HepG2 (cell line): ENCODE data around the gene PRKCZ. TPM values are rescaled to one million over a fixed set of nuclear protein-coding genes. Genes with fewer than 3 reads are reported as not detected.

Experiments used
- ATAC-seq: fragments of 200-7000 bp; cut with Tn5 transposase; 3 replicates; pipeline ENCODE4 v1.9.1; 2020; ENCODE audit warnings: mild to moderate bottlenecking, moderate library complexity
- BruUV-seq: library from RNA; stranded (reverse); fragments of 400-500 nt; replicated peaks from 2 replicates; lab custom pipeline; 2021; lab: Mats Ljungman, UMichigan
- CTCF ChIA-PET: fragments of 300-600 bp; formaldehyde crosslinking; extraction: SDS; loops from one replicate; lab custom pipeline; 2021; ENCODE audit warnings: low total read pairs, inconsistent platforms, low intra/inter-chr PET ratio; lab: Yijun Ruan, JAX
- POLR2A ChIA-PET: fragments of 350-600 bp; sonication (Branson Sonifier 250); formaldehyde crosslinking; loops from one replicate; lab custom pipeline; 2020; ENCODE audit warnings: antibody characterized with exemption, inconsistent platforms; lab: Yijun Ruan, JAX
- DNase-seq: peaks from one replicate; pipeline ENCODE4 v3.0.0-alpha.2; 2015; ENCODE audit warnings: low spot score
- FAIRE-seq: peaks from 3 replicates; lab custom pipeline; 2011; peaks lifted over from hg19 to GRCh38; lab: Jason Lieb, UNC
- H2AFZ ChIP-seq: one replicate; pipeline ENCODE4 v1.6.1; 2011; ENCODE audit warnings: low read length, inconsistent platforms
- H3K27ac ChIP-seq: fragments of 300-600 bp; 3 replicates; pipeline ENCODE4 v1.8.0; 2011; ENCODE audit warnings: mixed run types, mild to moderate bottlenecking, mixed read lengths, low read length, inconsistent platforms; ENCODE audit not compliant: insufficient read depth; ENCODE audit errors: extremely low read length
- H3K27me3 ChIP-seq, 2 experiments: fragments of 200-600 bp in 1 of 2; 2 replicates in 1 of 2; 3 replicates in 1 of 2; pipeline versions ENCODE4 v1.6.0 to v1.8.0; 2011; ENCODE audit warnings: low read length in 2 of 2, mild to moderate bottlenecking in 2 of 2, moderate library complexity in 2 of 2, inconsistent platforms in 1 of 2; ENCODE audit not compliant: insufficient read depth in 2 of 2, control insufficient read depth in 1 of 2
- H3K36me3 ChIP-seq, 2 experiments: fragments of 200-600 bp in 1 of 2; replicated peaks in 1 of 2; 2 replicates in 1 of 2; 3 replicates in 1 of 2; pipeline versions ENCODE4 v1.5.1 to v1.8.0; 2011; ENCODE audit warnings: low read length in 2 of 2, inconsistent platforms in 1 of 2; ENCODE audit not compliant: insufficient read depth in 2 of 2, control insufficient read depth in 1 of 2
- H3K4me1 ChIP-seq: 2 replicates; pipeline ENCODE4 v1.5.1; 2012; ENCODE audit warnings: low read length, inconsistent platforms; ENCODE audit not compliant: insufficient read depth
- H3K4me2 ChIP-seq: 2 replicates; pipeline ENCODE4 v1.6.0; 2011; ENCODE audit warnings: low read depth, low read length, inconsistent platforms
- H3K4me3 ChIP-seq, 3 experiments: fragments of 200-600 bp in 1 of 3; sonication (generic), shearing (Covaris generic) in 1 of 3; replicated peaks in 1 of 3; 2 replicates each; pipeline ENCODE4 v1.5.1; 2011 to 2016; ENCODE audit warnings: low read length in 3 of 3, inconsistent platforms in 2 of 3, low read depth in 2 of 3, mild to moderate bottlenecking in 2 of 3, control low read depth in 1 of 3, mixed read lengths in 1 of 3; ENCODE audit not compliant: insufficient read depth in 1 of 3
- H3K79me2 ChIP-seq: one replicate; pipeline ENCODE4 v1.6.1; 2011; ENCODE audit warnings: low read length, inconsistent platforms; ENCODE audit not compliant: insufficient read depth
- H3K9ac ChIP-seq: 2 replicates; pipeline ENCODE4 v1.6.0; 2011; ENCODE audit warnings: mild to moderate bottlenecking, low read depth, low read length, inconsistent platforms; ENCODE audit not compliant: insufficient read depth
- H3K9me3 ChIP-seq: 2 replicates; pipeline ENCODE4 v1.5.1; 2012; ENCODE audit warnings: mild to moderate bottlenecking, low read length
- H4K20me1 ChIP-seq: 2 replicates; pipeline ENCODE4 v1.6.0; 2011; ENCODE audit warnings: inconsistent platforms, mild to moderate bottlenecking, low read length, moderate library complexity; ENCODE audit not compliant: insufficient read depth
- FIP1L1 ChIP-seq: fragments of 200-400 bp; formaldehyde crosslinking; IDR thresholded peaks from 2 replicates; pipeline ENCODE4 v1.6.1; 2018; ENCODE audit warnings: low read depth, mild to moderate bottlenecking, low read length, moderate library complexity, borderline replicate concordance; ENCODE audit not compliant: insufficient read depth
- HNRNPH1 ChIP-seq: fragments of 200-400 bp; formaldehyde crosslinking; optimal IDR thresholded peaks from 2 replicates; pipeline ENCODE3; 2017; ENCODE audit warnings: mild to moderate bottlenecking, low read depth, low read length
- HNRNPK ChIP-seq: fragments of 200-400 bp; formaldehyde crosslinking; IDR thresholded peaks from 2 replicates; pipeline ENCODE4 v1.6.1; 2018; ENCODE audit warnings: low read length, low read depth, moderate library complexity, mild to moderate bottlenecking; ENCODE audit not compliant: poor library complexity, severe bottlenecking
- JUND ChIP-seq: sonication (generic); formaldehyde crosslinking; IDR thresholded peaks from 2 replicates; pipeline ENCODE4 v1.8.0; 2022; ENCODE audit warnings: mild to moderate bottlenecking, missing genetic modification reagents
- KAT2B ChIP-seq: fragments of 150-350 bp; IDR thresholded peaks from 2 replicates; pipeline ENCODE4 v1.6.1; 2014; ENCODE audit warnings: low read depth, low read length, borderline replicate concordance
- NFE2 ChIP-seq: sonication (generic); formaldehyde crosslinking; IDR thresholded peaks from 2 replicates; pipeline ENCODE4 v1.4.0; 2020; ENCODE audit warnings: missing genetic modification reagents
- SETDB1 ChIP-seq: sonication (generic); formaldehyde crosslinking; IDR thresholded peaks from 2 replicates; pipeline ENCODE4 v1.5.1; 2020; ENCODE audit warnings: missing genetic modification reagents, mild to moderate bottlenecking, borderline replicate concordance
- SIN3B ChIP-seq: fragments of 150-350 bp; IDR thresholded peaks from 2 replicates; pipeline ENCODE4 v1.6.1; 2014; ENCODE audit warnings: low read length
- ZBTB25 ChIP-seq: IDR thresholded peaks from 2 replicates; pipeline ENCODE4 v1.6.1; 2018; ENCODE audit warnings: missing genetic modification reagents
- ZKSCAN5 ChIP-seq: sonication (generic); formaldehyde crosslinking; IDR thresholded peaks from 2 replicates; pipeline ENCODE4 v1.5.1; 2020; ENCODE audit warnings: mild to moderate bottlenecking, missing genetic modification reagents
- ZNF101 ChIP-seq: sonication (generic); formaldehyde crosslinking; IDR thresholded peaks from 2 replicates; pipeline ENCODE4 v1.4.0; 2020; ENCODE audit warnings: mild to moderate bottlenecking, low read depth, missing genetic modification reagents, borderline replicate concordance
- ZNF12 ChIP-seq: sonication (generic); formaldehyde crosslinking; IDR thresholded peaks from 2 replicates; pipeline ENCODE4 v1.5.0; 2020; ENCODE audit warnings: missing genetic modification reagents
- ZNF235 ChIP-seq: sonication (generic); formaldehyde crosslinking; IDR thresholded peaks from 2 replicates; pipeline ENCODE4 v1.8.1; 2023; ENCODE audit warnings: mild to moderate bottlenecking, missing genetic modification reagents, borderline replicate concordance
- ZNF550 ChIP-seq: sonication (generic); formaldehyde crosslinking; IDR thresholded peaks from 2 replicates; pipeline ENCODE4 v1.4.0; 2020; ENCODE audit warnings: mild to moderate bottlenecking, missing genetic modification reagents, borderline replicate concordance
- ZNF563 ChIP-seq: sonication (generic); formaldehyde crosslinking; IDR thresholded peaks from 2 replicates; pipeline ENCODE4 v1.8.0; 2022; ENCODE audit warnings: mild to moderate bottlenecking, moderate library complexity, missing genetic modification reagents
- ZNF570 ChIP-seq: sonication (generic); formaldehyde crosslinking; IDR thresholded peaks from 2 replicates; pipeline ENCODE4 v1.4.0; 2020; ENCODE audit warnings: mild to moderate bottlenecking, missing genetic modification reagents, borderline replicate concordance
- ZNF710 ChIP-seq: sonication (generic); formaldehyde crosslinking; IDR thresholded peaks from 2 replicates; pipeline ENCODE4 v1.5.0; 2020; ENCODE audit warnings: mild to moderate bottlenecking, missing genetic modification reagents, borderline replicate concordance
- WGBS: methylation state at CpG from one replicate; pipeline ENCODE4 v1.1.6; 2017; ENCODE audit warnings: low lambda C conversion rate; 5-methylcytosine and 5-hydroxymethylcytosine counted together
- in situ Hi-C: cut with HindIII; loops from 2 replicates; pipeline ENCODE4 v1.10.0; 2017; ENCODE audit warnings: low pct_unique_long_range_greater_than_20kb; ENCODE audit not compliant: extremely low pct_ligation_motif_present
- intact Hi-C: fragments of 100-400 bp; cut with micrococcal nuclease; formaldehyde crosslinking; loops from one replicate; pipeline ENCODE4 v1.10.0; 2022; ENCODE audit not compliant: unreplicated experiment
- polyA plus RNA-seq, 8 experiments: library from polyadenylated mRNA; depleted of rRNA in 3 of 8; stranded (reverse) in 7 of 8; unstranded in 1 of 8; fragments of >200 nt; fragmentation: Illumina TruSeq in 4 of 8; extraction: Trizol in 4 of 8; gene quantifications; 2 replicates each; pipeline versions ENCODE4 v1.2.1 to v1.2.3, GENCODE V29; 2011 to 2016; ENCODE audit warnings: low read depth in 4 of 8, missing spikeins in 1 of 8, mixed read lengths in 1 of 8; ENCODE audit not compliant: insufficient read depth in 1 of 8
- total RNA-seq, 5 experiments: library from RNA; depleted of rRNA; stranded (reverse); fragments of >200 nt; fragmentation: Illumina TruSeq; extraction: Trizol; gene quantifications; 2 replicates each; pipeline ENCODE4 v1.2.3, GENCODE V29; 2016; ENCODE audit warnings: low read depth in 1 of 5

PRKCZ gene
- total and polyA plus RNA-seq, 2 of the 13 experiments (the other 11 are each of a cell fraction or from before 2014, with no cell fraction given) = 34.7 to 85.2 TPM

GRCh38 chr1:2145946-2146835 is 96.0 kb downstream of the PRKCZ start (continued):
- no peak for TF ChIP-seq FIP1L1
- no peak for TF ChIP-seq ZNF12 (CRISPR knock-in tag)
- TF ChIP-seq JUND (CRISPR knock-in tag) = no peak
- TF ChIP-seq KAT2B = no peak
- no peak for TF ChIP-seq ZNF570 (CRISPR knock-in tag)
- no peak for TF ChIP-seq ZNF710 (CRISPR knock-in tag)
- TF ChIP-seq, all 625 proteins: peak for 0

- POLR2A ChIA-PET = no interaction called here
- DNase-seq (no peak), ATAC-seq (no peak), FAIRE-seq (no peak)
- Histone ChIP-seq H3K9me3 (no peaks in the 10 kb centered on the region), H3K27me3 (no peaks in the 10 kb centered on the region), H3K4me1 (no peaks in the 10 kb centered on the region), H3K4me3 (no peak overlapping the region), H3K4me2 (no peak overlapping the region), H2AFZ (no peak overlapping the region), H3K9ac (no peak overlapping the region), H3K36me3 (peaks cover 23 to 62% of the 10 kb centered on the region in 2 experiments), H4K20me1 (no peaks in the 10 kb centered on the region), H3K27ac (no peak overlapping the region), H3K79me2 (no peaks in the 10 kb centered on the region)
- 97% methylated on average over 11 of the region's 11 CpGs for WGBS
- intact Hi-C loops = no loop called here
- no TSS peak for BruUV-seq
- CTCF ChIA-PET = no interaction called here
- in situ Hi-C loops = no loop called here
- TF ChIP-seq ZNF235 (no peak), ZKSCAN5 (CRISPR knock-in tag) (no peak), SETDB1 (no peak), NFE2 (no peak), SIN3B (no peak), HNRNPK (no peak), ZNF101 (CRISPR knock-in tag) (no peak), ZBTB25 (CRISPR knock-in tag) (no peak), ZNF563 (CRISPR knock-in tag) (no peak), ZNF550 (CRISPR knock-in tag) (no peak), HNRNPH1 (no peak)
Measured at GRCh38 chr1:2146836-2147517, 96.8 kb downstream of the PRKCZ start.
